KG1 (cell line): ENCODE results near the gene FEN1.

Experiments
- DNase-seq: peaks from one replicate; lab custom pipeline; 2025; lab: John Stamatoyannopoulos, UW

Gene FEN1

GRCh38 chr11:61841636-61842527 is 49.2 kb downstream of the FEN1 start:
- no peak for DNase-seq

- DNase-seq = no peak
These were observed 49.8 kb downstream of the FEN1 start for GRCh38 chr11:61842528-61842820.

DNA sequence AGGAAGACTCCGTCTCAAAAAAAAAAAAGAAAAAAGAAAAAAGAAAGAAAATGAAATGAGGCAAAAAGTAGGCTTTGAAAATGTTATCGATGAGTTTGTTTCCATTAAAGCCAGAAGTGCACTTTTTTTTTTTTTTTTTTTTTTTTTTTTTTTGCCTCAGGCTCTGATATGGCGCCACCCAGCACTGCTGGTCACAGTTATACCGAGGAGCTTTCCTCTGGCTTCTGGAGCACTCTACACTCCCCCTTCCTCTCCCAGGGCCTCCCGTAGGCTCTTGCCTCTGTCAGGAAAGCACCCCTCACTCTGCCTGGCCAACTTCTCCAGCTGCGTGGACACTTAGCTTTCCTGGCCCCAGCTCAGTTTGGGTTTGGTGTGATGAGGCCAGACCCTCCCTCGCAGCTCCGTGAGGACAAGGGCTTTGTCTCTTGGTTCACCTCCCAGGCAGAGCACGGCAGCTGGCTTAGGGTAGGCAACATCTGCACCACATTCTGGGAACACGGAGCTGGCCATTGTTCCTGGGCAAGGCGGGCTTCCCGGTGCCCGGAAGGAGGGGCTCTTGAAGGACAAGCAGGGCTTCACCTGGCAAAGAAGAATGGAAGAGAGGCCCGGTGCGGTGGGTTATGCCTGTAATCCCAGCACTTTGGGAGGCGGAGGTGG is 52.3 kb downstream of the FEN1 start:
- DNase-seq = no peak

DNA sequence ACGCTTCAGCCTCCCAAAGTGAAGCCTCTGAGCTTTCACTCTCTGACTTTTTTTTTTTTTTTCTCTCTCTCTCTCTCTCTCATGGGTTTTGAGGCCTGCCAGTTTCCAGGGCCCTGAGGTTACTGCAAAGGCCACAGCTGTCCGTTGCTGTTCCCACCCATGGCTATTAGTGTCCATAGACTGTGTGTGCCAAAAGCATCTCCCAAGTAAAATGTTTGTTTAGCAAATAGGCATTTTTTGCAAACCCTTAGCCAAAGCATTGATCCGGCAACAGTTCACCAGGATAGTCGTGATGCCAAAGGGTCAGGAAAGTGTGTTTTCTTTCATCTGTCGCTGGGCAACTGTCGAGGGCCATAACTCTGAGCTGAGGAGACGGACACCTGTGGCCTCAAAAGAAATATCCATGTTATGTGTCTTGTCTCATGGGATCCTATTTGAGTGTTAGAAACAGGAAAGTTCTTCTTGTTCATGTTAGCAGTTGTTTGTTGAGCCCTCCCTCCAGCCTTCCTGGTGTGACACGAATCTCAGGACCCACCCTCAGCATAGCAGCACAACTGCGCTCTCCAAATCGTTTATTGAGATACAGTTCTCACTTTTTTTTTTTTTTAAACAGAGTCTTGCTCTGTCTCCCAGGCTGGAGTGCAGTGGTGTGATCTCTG is 53.8 kb downstream of the FEN1 start:
- no peak for DNase-seq
